HG03045 (cell line): ENCODE results near the gene WDR27.
A peak's percentile ranks its signal among the peaks of the same experiment; 100 is the strongest.
"Not testable (repeated sequence)": the region's sequence is repeated elsewhere in the genome, so short reads cannot be mapped to it uniquely, and the experiment has no call there.

Source experiments
- ATAC-seq: cut with Tn5 transposase; IDR thresholded peaks from one replicate; pipeline ENCODE4 v1.9.1; 2021; ENCODE audit warnings: mild to moderate bottlenecking, moderate library complexity; ENCODE audit not compliant: unreplicated experiment

Gene WDR27

DNA sequence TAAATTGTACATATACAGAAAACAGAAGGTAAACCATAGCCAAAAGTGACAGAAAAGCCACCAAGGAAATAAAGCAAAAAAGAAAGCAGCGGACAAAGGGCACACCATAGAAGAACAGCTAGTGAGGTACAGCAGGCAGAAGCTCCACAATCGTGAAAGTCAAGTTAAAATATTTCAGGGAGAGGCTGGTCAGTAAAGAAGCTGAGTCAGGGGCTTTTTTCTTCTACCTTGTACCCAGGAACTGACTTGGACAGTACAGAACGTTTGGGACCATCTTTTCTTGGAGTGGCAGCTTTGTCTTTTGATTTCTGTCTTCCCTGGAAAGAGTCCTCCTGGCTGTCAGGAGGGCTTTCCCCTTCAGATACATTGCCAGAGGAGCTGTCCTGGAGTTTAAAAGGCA, 8.2 kb upstream of the WDR27 start:
- ATAC-seq: no peak

- ATAC-seq: no peak
These were observed 7.5 kb upstream of the WDR27 start for GRCh38 chr6:169709293-169709692.

GRCh38 chr6:169707772-169708171, 5.9 kb upstream of the WDR27 start:
- ATAC-seq: no peak

GRCh38 chr6:169702840-169703246, 1.0 kb upstream of the WDR27 start:
- peak; percentile 13 for ATAC-seq

DNA sequence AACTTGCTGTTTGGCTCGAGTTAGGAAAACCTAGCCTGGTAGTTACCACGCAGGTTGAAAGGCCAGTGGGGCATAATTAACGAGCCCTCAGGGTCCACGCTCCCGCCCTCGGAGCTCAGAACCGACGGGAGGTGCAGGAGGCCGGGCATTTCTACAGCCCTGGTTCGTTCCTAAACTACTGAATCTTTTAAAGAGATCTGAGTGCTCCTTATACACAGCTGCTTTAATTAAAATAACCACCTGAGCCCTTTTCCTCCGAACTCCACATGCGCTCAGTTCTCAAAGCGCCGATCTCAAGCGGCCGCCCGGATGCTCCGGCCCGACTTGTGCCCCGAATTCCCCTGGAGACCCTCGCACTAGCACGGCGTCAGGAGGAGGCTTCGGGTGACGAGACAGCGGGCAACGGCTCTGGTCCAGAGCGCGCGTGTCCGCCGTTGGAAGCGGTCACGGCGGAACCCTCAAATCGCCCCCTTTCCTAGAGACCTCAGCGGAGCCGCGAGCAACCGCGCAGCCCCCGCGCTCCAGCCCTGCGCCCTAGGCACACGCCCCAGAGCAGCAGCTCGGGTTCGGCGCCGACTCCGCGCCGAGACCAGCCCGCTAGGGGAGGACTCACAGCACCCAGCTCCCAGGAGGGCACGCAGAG, 397 bp downstream of the WDR27 start:
- peak; percentile 6 for ATAC-seq

DNA sequence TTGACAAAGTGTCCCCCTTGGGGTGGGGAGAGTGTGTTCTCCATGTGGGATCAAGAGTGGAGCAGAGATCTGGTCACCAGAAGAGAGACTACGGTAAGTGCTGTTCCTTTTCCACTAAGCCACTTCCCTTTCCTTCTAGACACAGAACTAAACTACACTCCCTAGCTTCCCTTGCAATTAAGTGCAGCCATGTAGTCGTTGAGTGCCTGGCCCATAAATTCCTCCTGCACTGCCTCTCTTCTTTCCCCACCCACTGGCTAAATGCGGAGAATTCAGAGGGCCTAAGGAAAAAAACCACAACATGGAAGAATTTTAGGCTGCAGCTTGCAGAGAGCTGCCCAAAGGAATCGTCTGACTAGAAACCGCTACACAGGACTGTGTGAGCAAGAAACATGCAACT, 1.5 kb downstream of the WDR27 start:
- ATAC-seq: no peak

DNA sequence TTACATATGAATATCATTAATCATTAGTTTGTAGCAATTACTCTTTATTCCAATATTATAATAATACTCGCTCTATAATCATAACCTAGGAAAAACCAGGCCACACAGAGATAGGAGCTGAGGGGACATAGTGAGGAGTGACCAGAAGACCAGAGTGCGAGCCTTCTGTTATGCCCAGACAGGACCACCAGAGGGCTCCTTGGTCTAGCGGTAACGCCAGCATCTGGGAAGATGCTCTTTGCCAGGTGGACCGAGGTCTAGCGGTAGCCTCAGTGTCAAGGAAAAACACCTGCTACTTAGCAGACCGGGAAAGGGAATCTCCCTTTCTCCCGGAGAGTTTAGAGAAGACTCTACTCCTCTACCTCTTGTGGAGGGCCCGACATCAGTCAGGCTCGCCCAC, 4.7 kb downstream of the WDR27 start:
- ATAC-seq: not testable (repeated sequence)

- ATAC-seq: no peak
These were observed 6.7 kb downstream of the WDR27 start for GRCh38 chr6:169695131-169695530.

- ATAC-seq: no peak
These were observed 9.3 kb downstream of the WDR27 start for GRCh38 chr6:169692516-169692915.

DNA sequence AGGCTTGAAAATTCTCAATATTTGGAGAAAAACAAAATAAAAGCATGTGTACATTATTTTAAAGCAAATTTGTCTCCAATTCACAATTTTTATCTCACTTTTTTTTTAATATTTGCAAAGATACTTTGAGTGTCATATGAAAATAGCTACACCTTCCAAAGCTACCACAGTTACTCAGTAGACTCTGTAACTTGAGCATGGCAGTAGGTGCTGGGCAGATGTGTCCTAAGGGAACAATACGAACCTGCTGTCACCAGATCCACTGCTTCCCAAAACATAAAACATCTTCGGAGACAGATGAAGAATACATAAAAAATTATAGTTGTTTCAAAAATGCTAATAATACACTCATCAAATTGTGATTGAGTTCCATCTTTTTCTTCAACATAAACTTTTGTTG, 10.6 kb downstream of the WDR27 start:
- ATAC-seq: no peak

DNA sequence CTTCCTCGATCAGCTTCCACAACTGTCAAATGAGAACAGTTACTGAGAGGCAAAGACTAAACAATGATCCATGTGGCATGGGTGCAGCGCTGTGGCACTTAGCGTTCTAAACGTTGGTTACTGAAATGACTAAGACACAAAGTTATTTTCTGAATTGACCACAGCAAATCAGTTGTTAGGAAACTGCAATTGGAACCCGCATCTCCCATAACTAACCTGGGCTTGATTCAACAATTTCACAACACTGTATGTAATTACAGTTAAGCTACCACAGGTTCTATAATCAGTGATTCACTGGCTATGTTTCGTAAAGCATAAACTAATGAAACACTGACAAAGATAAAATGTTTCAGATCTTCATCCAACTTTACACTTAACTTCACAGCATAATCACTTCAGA, 12.5 kb downstream of the WDR27 start:
- no peak for ATAC-seq

DNA sequence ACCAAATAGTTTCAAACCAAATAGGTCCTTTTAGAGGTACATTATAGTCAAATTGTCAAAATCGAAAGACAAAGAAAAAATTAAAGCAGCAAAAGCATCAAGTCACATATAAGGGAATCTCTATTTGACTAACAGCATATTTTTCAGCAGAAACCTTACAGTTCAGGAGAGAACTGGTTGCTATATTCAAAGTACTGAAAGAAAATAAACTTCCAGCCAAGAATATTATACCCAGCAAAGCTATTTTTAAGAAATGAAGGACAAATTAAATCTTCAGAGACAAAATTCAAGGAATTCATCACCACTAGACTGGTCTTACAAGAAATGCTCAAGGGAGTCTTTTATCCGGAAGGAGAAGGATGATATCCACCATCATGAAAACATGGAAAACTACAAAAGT, 16.0 kb downstream of the WDR27 start:
- ATAC-seq: no peak

DNA sequence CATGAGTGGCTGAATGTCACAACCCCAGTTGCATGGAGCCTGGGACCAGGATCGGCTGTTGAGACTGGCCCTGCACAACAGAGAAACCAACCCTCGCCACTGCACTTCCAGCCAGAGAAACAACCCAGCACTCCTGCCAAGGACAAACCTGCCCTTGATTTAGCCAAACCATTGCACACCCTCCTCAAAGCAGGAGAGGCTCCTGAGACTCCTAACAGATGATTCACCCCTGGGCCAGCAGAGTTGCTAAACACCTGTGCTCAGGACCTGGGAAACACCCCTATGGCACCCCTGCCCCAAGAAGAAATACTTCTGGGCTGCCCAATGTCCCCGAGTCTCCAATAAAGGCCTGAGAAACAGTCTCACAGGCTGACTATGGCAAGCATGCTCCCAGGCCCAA, 17.8 kb downstream of the WDR27 start:
- ATAC-seq: no peak

GRCh38 chr6:169678342-169678741, 23.5 kb downstream of the WDR27 start:
- ATAC-seq: no peak

- no peak for ATAC-seq
These were observed 24.7 kb downstream of the WDR27 start for GRCh38 chr6:169677096-169677495.

- no peak for ATAC-seq
These were observed 26.8 kb downstream of the WDR27 start for GRCh38 chr6:169675011-169675410.

GRCh38 chr6:169671563-169671962, 30.3 kb downstream of the WDR27 start:
- ATAC-seq: no peak

GRCh38 chr6:169669889-169670288, 31.9 kb downstream of the WDR27 start:
- no peak for ATAC-seq

DNA sequence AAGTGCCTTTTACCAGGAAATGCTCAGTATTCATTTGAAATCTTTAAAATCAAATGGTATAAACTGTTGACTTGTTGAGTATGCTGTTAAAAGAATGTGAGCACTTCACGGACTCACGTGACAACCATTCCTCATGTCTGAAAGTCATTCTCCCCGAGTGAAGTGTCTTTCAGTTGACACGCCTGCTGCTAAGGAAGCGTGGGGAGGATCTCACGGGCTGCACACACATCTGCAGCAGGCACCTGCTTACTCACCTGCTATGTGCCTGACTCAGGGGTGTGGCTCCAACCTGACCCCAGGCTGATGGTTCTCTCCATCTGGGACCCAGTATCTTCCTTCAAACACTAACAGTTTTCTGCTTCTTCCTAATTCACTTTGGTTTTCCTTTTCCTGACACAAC, 32.7 kb downstream of the WDR27 start:
- no peak for ATAC-seq

GRCh38 chr6:169668203-169668847, 33.5 kb downstream of the WDR27 start:
- ATAC-seq: no peak

DNA sequence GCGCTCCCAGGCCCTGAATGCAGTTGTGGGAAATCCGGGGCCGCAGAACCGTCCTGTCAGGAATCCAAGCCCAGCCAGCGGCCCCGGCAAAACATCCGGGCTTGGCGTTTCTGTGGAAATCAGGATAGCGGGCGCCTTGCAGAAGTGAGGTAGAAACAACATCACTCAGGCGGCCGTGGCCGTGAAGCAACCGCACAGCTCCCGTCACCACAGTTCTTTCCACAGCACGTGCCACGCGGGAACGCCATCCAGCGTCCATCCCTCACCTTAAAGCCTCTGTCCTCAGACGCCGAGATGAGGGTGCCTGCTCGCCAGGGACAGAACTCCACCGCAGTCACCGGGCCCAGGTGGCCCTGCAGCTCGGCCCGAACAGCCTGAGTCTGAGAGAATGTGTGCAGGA, 34.1 kb downstream of the WDR27 start:
- no peak for ATAC-seq

DNA sequence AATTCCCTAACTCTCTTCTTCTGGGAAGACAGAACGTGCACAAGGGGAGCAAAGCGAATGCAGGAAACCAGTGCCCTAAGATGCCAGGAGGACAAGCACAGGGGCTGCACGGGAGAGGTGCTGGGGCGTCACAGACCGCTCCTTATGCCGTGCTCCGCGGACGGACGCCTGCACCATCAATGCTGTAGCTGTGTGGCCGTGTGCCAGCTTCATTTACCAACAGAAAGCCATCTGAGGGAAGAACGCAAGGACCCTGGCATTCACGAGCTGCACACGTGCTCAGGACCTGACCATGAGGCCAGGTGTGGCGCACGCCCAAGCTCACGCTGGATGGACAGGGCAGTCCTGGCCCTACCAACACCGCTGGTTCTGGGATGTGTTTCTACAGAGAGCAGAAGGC, 35.4 kb downstream of the WDR27 start:
- ATAC-seq: no peak

DNA sequence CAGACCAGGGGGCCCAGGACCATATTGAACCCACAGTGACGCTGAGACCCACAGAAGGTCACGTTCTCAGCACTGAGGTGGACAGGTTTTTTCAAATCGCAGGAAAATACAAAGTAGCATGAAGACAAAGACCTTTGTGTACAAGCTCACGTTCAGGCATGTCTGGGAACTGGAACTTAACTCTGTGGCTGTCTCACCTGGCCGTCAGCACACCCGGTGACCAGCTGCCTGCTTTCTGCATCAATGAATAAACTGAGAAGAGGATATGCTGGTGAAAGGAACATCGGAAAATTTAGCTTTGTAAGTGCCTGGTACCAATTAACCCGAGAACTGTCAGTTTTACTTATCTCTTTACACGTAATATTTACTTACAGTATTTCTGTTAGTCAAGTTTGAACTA, 36.5 kb downstream of the WDR27 start:
- no peak for ATAC-seq
